ENCODE results near the gene CTCF. TPM values are rescaled to one million over a fixed set of nuclear protein-coding genes. Genes with fewer than 3 reads are reported as not detected.

Gene CTCF
- total RNA-seq, 2 donors from 2014 or later, result 24.5 to 31.6 TPM

DNA sequence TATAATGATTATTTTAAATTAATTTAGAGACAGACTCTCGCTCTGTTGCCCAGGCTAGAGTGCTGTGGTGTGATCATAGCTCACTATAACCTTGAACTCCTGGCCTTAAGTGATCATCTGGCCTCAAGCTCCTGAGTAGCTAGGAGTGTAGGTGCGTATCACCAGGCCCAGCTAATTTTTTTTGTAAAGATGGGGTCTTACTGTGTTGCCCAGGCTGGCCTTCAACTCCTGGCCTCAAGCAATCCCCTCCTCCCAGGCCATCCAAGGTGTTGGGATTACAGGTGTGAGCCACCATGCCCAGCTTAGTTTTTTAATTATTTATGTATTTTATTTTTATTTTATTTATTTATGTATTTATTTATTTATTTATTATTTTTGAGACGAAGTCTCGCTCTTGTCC, 17.9 kb downstream of the CTCF start:
- no peak for DNase-seq (ENCODE audit: low spot score)
- H3K9me3 ChIP-seq, result no peaks in the 10 kb centered on the region
- no peak overlapping the region for H3K27ac ChIP-seq
- H3K4me1 ChIP-seq, result no peaks in the 10 kb centered on the region
- no peak overlapping the region for H3K4me3 ChIP-seq
- H3K27me3 ChIP-seq, result no peaks in the 10 kb centered on the region
- H3K36me3 ChIP-seq, result peaks cover 2% of the 10 kb centered on the region
- TF ChIP-seq, protein P1, sequence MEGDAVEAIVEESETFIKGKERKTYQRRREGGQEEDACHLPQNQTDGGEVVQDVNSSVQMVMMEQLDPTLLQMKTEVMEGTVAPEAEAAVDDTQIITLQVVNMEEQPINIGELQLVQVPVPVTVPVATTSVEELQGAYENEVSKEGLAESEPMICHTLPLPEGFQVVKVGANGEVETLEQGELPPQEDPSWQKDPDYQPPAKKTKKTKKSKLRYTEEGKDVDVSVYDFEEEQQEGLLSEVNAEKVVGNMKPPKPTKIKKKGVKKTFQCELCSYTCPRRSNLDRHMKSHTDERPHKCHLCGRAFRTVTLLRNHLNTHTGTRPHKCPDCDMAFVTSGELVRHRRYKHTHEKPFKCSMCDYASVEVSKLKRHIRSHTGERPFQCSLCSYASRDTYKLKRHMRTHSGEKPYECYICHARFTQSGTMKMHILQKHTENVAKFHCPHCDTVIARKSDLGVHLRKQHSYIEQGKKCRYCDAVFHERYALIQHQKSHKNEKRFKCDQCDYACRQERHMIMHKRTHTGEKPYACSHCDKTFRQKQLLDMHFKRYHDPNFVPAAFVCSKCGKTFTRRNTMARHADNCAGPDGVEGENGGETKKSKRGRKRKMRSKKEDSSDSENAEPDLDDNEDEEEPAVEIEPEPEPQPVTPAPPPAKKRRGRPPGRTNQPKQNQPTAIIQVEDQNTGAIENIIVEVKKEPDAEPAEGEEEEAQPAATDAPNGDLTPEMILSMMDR (IDR thresholded peaks at IDR 0.05), result no peak

DNA sequence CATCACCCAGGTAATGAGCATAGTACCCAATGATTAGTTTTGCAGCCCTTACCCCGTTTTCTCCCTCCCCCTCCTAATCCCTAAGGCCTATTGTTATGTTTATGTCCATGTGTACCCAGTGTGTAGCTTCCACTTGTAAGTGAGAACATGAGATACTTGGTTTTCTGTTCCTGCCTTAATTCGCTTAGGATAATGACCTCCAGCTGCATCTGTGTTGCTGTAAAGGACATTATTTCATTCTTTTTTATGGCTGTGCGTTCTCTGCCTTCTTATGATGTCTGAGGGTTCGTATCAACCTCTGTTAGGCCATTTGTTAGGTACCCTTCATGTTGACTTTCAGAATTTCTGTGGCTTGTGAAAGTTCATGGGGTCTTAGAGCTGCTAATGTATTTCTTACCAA, 31.0 kb downstream of the CTCF start:
- no peak overlapping the region for H3K27ac ChIP-seq
- H3K4me3 ChIP-seq, result no peak overlapping the region
- TF ChIP-seq, protein P1 (IDR thresholded peaks at IDR 0.05), result no peak
- no peaks in the 10 kb centered on the region for H3K9me3 ChIP-seq
- no peak for DNase-seq (ENCODE audit: low spot score)
- H3K36me3 ChIP-seq, result no peaks in the 10 kb centered on the region
- no peaks in the 10 kb centered on the region for H3K27me3 ChIP-seq
- H3K4me1 ChIP-seq, result peaks cover 0 to 11% of the 10 kb centered on the region in 2 donors

DNA sequence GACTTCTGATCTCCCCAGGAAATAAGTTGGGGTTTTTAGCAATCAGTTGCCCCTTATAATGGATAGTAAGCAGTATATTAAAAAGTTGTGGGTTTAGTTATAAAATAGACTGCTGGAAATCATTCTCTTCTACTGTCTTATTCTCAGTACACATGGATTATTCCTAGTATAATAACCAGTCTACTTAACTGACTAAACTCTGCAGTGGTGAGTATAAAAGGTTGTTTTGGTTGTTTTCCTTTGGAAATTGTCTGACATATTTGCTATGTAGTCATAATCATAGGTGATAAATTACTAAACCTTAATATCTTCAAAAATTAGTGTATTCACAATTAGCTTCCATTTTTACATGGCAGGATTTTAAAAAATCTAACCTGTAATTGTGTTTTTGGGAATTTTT, 31.4 kb downstream of the CTCF start:
- no peaks in the 10 kb centered on the region for H3K36me3 ChIP-seq
- TF ChIP-seq, protein P1 (IDR thresholded peaks at IDR 0.05), result no peak
- H3K9me3 ChIP-seq, result no peaks in the 10 kb centered on the region
- DNase-seq (ENCODE audit: low spot score), result no peak
- no peak overlapping the region for H3K27ac ChIP-seq
- H3K4me1 ChIP-seq, result peaks cover 0 to 15% of the 10 kb centered on the region in 2 donors
- H3K4me3 ChIP-seq, result no peak overlapping the region
- H3K27me3 ChIP-seq, result no peaks in the 10 kb centered on the region

DNA sequence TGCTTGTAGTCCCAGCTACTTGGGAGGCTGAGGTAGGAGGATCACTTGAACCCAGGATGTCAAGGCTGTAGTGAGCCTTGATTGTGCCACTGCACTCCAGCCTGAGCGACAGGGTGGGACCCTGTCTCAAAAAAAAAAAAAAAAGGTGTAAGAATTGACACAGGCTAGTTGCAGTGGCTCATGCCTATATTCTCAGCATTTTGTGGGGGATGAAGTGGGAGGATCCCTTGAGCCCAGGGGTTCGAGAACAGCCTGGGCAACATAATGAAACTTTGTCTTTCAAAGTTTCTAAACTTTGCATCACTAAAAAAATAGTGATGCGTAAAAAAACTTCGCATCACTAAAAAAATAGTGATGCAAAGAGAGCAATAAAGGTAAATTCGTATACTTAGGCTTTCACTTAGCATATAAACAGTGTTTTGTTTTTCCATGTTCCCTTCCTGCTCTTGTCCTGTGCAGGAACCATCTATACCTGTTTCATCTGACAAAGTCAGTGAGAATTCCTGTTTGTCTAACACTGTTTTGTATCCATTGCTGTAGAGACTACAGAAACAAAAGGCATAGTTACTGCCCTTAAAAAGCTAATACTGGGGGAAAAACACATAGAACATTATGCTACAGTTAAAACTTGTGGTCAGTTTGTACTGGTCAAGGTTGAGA, 32.1 kb downstream of the CTCF start:
- Histone ChIP-seq H3K9me3 (no peaks in the 10 kb centered on the region), H3K27ac (no peak overlapping the region), H3K4me1 (peaks cover 0 to 15% of the 10 kb centered on the region in 2 donors), H3K36me3 (no peaks in the 10 kb centered on the region), H3K27me3 (no peaks in the 10 kb centered on the region), H3K4me3 (no peak overlapping the region)
- TF ChIP-seq, protein P1 (IDR thresholded peaks at IDR 0.05), result no peak
- no peak for DNase-seq (ENCODE audit: low spot score)

DNA sequence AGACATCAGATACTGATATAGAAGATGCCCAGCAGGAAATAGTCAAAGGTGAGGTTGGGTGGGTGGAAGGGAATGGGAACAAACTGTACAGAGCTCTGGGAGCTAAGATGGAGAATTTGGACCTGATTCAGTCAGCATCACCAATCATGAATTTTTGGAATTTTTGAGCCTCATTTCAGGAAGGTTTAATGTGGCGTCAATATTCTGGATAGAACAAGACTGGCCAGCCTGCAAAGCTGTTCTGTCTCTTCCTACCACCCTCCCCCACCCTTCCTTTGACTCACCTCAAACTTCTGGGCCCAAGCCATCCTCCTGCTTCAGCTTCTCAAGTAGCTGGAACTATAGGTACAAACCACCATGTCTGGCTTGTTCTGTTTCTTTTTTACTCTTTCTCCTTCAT, 32.6 kb downstream of the CTCF start:
- DNase-seq (ENCODE audit: low spot score), result no peak
- H3K4me1 ChIP-seq, result peaks cover 0 to 15% of the 10 kb centered on the region in 2 donors
- no peaks in the 10 kb centered on the region for H3K36me3 ChIP-seq
- no peaks in the 10 kb centered on the region for H3K9me3 ChIP-seq
- H3K4me3 ChIP-seq, result no peak overlapping the region
- H3K27ac ChIP-seq, result no peak overlapping the region
- TF ChIP-seq, protein P1 (IDR thresholded peaks at IDR 0.05), result no peak
- H3K27me3 ChIP-seq, result no peaks in the 10 kb centered on the region

DNA sequence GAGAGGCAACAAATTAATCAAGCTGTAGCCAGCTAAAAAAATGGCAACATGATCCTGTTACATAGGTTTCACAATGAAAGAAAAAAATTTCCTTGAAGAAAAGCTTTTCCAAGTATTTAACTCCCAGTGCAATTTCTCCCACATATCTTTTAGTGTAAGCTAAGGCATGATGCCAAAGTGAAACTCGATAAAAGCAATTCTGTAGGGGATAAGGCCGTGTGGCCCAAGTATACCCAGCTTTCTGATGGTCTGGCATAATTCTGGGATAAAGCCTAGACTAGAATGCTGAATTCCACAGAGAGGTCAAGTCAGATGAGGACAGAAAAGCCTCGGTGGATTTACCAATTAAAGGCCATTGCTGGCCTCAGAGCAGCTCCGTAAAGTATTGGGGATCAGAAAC, 36.2 kb downstream of the CTCF start:
- H3K27me3 ChIP-seq, result no peaks in the 10 kb centered on the region
- no peaks in the 10 kb centered on the region for H3K9me3 ChIP-seq
- H3K4me1 ChIP-seq, result peaks cover 0 to 5% of the 10 kb centered on the region in 2 donors
- TF ChIP-seq, protein P1 (IDR thresholded peaks at IDR 0.05), result no peak
- H3K27ac ChIP-seq, result no peak overlapping the region
- DNase-seq (ENCODE audit: low spot score), result no peak
- H3K36me3 ChIP-seq, result no peaks in the 10 kb centered on the region
- no peak overlapping the region for H3K4me3 ChIP-seq

All from right atrium auricular region (tissue), 2 donors.